GM19099 (cell line): ENCODE results near the gene CHST1.

ENCODE experiments used
- POLR2A ChIP-seq: IDR thresholded peaks from 3 replicates; pipeline ENCODE4 v1.6.1; 2011; ENCODE audit warnings: low read depth; ENCODE audit not compliant: insufficient read length; ENCODE audit errors: extremely low read depth

The CHST1 gene

DNA sequence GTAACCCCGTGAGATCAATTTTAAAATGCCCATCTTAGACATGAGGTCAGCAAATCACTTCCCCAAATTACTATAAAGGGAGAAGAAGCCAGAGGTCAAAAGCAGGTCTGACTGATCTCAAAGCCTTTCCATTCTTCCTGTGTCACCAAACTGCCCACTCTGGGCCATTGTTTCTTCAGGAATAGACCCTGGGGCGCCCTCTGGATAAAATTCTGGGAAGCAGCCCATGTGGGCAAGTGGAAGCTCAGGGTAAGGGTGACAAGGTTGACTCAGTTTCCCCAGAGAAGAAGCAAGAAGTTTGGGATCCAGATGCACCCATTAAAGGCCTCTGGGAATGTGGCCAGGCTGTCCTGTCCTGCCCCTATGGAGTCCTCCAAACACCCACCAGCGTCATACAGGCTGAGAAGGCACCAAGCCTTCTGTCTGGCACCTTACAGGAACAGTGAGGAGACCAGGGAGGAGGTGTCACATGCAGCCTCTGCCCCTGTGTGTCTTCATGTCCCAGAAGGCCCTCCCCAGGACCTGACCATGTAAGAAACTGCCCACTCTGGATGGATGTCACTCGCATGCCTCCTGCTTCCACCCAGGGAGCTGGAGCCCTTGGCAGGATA lies 50.1 kb downstream of the CHST1 start:
- TF ChIP-seq POLR2A = no peak

DNA sequence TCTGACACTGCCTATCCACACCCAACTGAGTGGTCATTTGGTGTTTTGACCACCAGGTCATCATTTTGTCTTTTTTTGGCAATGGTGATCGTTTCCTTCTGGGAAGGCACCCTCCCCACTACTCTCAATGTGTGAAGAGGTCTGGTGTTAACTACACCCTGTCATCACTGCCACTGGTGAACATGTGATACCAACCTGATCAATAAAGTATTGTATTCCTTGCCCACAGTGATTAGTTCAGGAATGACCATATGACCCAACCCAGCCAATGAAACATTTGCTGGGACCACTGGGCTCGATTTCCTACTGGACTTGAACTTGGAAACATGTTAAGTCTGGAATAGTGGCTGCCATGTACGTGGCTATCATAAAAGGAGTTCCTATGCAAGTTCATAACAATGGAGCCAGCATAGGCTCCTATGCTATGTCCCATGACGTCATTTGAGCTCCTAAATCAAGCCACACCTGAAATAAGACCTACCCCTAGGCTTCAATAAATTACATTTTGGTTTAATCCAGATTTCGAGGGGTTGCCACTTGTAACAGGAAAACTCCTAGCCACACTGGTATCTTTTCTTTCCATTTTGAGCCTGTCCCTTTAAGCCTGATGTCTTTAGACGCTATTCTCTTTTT lies 51.1 kb downstream of the CHST1 start:
- TF ChIP-seq POLR2A = no peak

DNA sequence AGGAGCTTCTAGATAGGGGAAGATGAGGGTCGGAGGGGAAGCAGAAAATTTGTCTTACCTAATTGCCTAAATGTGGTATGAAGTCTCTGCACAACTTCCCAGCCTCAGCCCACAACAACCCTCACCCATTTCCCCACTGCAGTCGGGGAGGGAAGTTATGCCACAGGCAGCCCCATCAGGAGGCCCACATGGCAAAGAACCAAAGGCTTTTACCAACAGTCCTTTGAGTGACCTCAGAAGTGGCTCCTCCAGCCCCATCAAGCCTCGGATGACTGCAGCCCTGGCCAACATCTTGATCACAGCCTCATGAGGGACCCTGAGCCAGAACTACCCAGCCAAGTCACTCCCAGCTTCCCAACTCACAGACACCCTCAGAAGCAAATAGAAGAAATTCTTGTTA lies 54.8 kb downstream of the CHST1 start:
- no peak for TF ChIP-seq POLR2A

DNA sequence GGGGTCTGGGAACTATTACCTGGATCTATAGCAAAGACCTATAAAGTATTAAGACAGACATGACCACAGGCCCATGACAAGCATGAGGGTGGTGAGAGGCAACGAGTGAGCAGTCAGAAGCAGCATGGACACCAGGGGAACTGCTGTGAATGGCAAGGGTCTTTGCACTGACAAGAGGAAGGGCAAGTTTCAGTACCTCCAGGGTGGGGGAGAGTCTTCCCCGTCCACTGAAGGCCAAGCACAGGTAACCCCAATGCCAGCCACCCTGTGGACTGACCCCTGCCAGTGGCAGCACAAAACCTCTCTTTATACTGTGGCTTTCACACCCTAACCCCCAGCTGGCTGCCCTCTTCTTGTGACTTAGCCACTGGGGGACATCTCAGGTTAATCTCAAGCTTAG lies 55.5 kb downstream of the CHST1 start:
- no peak for TF ChIP-seq POLR2A

DNA sequence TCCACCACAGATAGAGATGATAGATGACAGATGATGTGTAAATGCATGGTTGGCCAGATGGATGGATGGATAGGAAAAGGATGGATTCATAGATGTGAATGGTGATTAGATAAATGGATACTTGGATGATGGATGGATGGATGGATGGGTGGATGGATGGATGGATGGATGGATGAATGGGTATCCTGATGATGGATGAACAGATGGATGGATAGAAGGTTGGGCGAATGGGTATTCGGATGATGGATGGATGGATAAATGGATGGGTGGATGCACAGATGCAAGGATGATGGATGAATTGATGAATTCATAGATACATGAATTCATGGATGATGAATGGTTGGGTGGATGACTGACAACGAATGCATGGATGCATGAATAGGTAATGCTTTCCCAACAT lies 56.1 kb downstream of the CHST1 start:
- TF ChIP-seq POLR2A = no peak

DNA sequence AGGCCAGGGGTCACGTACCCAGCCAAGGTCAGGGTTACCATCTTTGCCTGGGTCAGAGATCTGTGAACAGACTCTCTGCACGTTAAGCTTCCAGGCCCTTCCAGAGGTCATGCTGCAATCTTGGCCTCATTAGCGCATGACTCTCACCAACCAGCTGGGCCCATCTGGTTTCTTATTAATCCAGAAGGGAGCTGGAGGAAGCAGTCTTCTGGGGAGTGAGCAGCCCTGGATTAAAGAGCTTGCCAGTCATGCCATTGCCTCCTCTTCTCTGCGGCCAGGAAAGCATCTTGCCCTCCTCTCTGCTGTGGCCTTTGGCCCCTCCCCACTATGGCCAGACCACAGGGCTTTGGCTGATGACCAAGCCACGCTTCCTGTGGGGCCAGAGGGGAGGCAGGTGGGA lies 57.4 kb downstream of the CHST1 start:
- TF ChIP-seq POLR2A = no peak

DNA sequence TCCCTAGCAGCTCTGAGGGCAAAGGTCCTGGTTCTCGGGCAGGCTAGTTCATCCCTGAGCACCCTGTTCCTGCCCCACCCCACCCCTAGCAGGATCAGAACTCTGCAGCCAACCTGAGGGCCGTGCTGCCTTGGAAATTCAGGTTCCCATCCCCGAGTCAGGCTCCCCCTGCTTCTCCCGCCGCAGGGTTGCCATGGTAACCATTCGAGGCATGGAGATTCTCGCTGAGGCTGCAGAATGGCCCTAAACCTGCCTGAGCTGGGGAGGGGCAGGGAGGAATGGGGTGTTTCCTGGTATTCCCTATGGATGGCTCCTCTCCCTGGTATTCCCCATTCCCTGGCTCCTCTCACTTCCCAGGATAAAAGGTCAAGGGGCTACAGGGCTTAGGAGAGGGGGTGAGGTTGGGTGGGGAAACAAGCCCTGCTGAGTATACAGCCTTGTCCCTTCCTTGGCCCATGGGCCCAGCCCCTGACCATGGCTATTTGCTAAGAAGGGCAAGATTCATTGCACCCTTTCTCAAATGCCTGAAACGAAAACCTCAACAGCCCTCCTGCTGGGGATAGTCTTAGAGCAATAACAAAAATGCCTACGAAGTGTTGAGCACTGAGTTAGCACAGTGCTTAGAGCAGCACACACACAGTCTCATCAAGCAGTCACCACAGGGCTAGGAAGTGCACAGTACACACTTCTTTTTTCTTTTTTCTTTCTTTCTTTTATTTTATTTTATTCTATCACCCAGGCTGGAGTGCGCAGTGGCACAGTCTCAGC lies 58.7 kb downstream of the CHST1 start:
- TF ChIP-seq POLR2A = no peak

DNA sequence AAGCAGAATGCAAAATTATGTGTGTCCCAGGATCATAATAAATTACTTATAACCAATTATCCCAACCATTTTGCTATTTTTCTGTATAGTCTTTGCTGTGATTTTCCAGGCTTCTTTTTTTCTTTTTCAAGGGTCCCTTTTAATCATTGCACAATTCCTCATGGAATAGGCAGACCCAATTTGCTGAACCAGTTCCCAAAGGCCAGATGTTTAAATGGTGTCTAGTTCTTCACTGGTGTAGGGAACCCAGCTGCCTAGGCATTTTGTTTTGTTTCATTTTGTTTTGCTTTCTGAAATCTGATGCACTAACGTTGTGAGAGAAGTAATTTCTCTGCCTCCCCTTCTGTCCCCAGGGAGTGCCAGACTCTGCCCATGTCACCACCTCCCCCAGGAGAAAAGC lies 60.4 kb downstream of the CHST1 start:
- no peak for TF ChIP-seq POLR2A

DNA sequence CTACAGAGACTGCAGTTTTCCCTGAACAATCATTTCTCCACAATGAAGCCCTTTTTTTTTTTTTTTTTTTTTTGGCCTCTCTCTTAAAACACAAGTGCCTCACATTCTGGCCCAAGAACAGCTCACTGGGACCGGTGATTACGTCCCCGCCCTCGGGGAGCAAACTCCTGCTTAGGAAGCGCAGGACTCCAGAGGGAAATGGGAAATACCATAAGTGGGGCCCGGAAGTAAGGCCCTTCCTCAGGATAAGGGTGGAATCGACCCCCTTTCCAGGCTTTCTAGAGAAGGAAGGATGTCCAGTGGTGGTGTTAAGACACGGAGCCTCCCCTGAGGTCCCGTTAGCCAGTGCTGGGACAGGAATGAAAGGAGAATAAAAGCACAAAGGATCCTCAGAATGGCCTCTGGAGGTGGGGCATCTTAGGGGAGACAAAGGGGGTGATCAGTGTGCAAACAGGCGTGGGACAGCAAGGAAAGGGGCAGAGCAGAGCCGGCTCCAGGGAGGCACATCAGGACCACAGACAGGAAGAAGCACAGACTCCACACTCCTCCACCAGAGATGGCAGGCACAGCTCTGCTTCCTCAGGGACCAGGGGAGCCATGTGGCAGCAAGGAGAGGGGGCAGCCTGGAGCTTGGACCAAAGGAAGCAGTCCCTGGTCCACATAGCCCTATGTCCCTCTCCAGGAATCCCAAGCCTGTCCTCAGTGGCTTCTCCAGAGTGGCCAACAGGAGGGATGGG lies 61.3 kb downstream of the CHST1 start:
- TF ChIP-seq POLR2A = no peak

DNA sequence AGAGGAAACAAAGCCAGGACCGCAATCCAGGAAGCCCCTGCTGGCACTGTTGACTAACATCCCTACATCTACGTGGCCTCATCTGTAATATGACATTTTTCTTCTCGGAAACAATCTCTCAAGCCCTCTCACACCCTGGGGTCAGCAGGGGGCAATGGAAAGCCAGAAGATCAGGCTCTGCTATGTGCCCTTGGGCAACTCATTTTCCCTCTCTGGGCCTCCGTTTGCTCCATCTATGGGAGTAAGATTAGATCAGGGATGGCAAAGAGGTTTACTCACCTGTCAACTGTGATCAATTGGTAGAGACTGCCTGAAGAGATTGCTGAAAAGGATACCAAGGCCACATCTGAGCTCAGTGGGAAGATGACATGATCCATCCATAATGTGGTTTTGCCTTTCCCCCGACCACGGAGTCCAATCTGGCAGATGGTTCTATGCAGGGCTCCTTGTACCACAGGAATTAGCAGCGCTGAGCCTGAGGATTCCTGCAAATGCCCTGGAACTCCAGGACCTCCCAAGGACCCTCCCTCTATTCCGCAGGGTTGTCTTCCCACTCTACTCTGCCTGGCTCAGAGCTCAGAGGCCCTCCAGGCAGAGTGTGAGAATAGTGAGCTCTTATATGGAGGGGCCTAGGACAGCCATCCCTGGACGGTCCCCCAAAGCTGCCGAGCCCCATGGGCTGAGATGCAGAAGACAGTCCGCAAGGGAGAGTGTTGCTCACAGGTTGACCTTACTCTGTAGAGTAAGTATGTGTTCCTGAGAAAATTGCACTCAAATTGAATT lies 66.1 kb downstream of the CHST1 start:
- no peak for TF ChIP-seq POLR2A
